Common myeloid progenitor, CD34-positive (primary cell): Measurements from ENCODE around the gene WDR64.

Source experiments
- CTCF ChIA-PET: fragments of 350-600 bp; sonication (Branson Sonifier 250); formaldehyde crosslinking; loops from one replicate; lab custom pipeline; 2021; ENCODE audit warnings: antibody characterized with exemption; lab: Charles Lee
- POLR2A ChIA-PET: fragments of 350-600 bp; sonication (Branson Sonifier 250); formaldehyde crosslinking; loops from one replicate; lab custom pipeline; 2021; ENCODE audit warnings: antibody characterized with exemption; lab: Charles Lee
- DNase-seq, 3 donors: peaks; one replicate each; pipeline versions ENCODE4 v3.0.0 to v3.0.0-alpha.2; 2013
- H3K27ac ChIP-seq, 2 experiments: 1 replicate in 1 of 2; 2 replicates in 1 of 2; pipeline ENCODE4 v1.7.0; 2013; ENCODE audit warnings: inconsistent platforms in 2 of 2, low read length in 2 of 2, mild to moderate bottlenecking in 2 of 2, low read depth in 1 of 2, moderate library complexity in 1 of 2; ENCODE audit not compliant: severe bottlenecking in 2 of 2, insufficient read depth in 1 of 2, poor library complexity in 1 of 2
- H3K27me3 ChIP-seq, 5 experiments: replicated peaks in 2 of 5; 1 replicate in 3 of 5; 2 replicates in 2 of 5; pipeline versions ENCODE4 v1.6.1 to v1.7.0; 2013; ENCODE audit warnings: low read length in 4 of 5, mild to moderate bottlenecking in 2 of 5, moderate library complexity in 2 of 5, inconsistent platforms in 1 of 5; ENCODE audit not compliant: insufficient read depth in 5 of 5, control insufficient read depth in 4 of 5
- H3K36me3 ChIP-seq, 4 experiments: 1 replicate in 2 of 4; 2 replicates in 2 of 4; pipeline versions ENCODE4 v1.6.1 to v1.7.0; 2013; ENCODE audit warnings: low read length in 3 of 4, control low read depth in 1 of 4, mild to moderate bottlenecking in 1 of 4; ENCODE audit not compliant: control insufficient read depth in 4 of 4, insufficient read depth in 4 of 4
- H3K4me1 ChIP-seq, 4 experiments: 1 replicate in 3 of 4; 2 replicates in 1 of 4; pipeline versions ENCODE4 v1.6.1 to v1.7.1; 2013; ENCODE audit warnings: low read length in 3 of 4, mild to moderate bottlenecking in 3 of 4, control low read depth in 1 of 4, inconsistent platforms in 1 of 4, moderate library complexity in 1 of 4; ENCODE audit not compliant: control insufficient read depth in 4 of 4, insufficient read depth in 4 of 4; ENCODE audit errors: control extremely low read depth in 1 of 4
- H3K4me3 ChIP-seq, 7 experiments: 1 replicate in 4 of 7; 2 replicates in 3 of 7; pipeline versions ENCODE4 v1.5.1 to v1.7.0; 2013; ENCODE audit warnings: mild to moderate bottlenecking in 7 of 7, low read length in 6 of 7, moderate library complexity in 6 of 7, inconsistent platforms in 2 of 7, low read depth in 2 of 7, control low read depth in 1 of 7; ENCODE audit not compliant: insufficient read depth in 4 of 7, control insufficient read depth in 1 of 7; ENCODE audit errors: extremely low read depth in 1 of 7
- H3K9me3 ChIP-seq, 5 experiments: 1 replicate in 4 of 5; 2 replicates in 1 of 5; pipeline versions ENCODE4 v1.6.1 to v1.7.1; 2013; ENCODE audit warnings: low read length in 4 of 5, mild to moderate bottlenecking in 2 of 5, inconsistent platforms in 1 of 5, low read depth in 1 of 5, moderate library complexity in 1 of 5; ENCODE audit not compliant: control insufficient read depth in 4 of 5, insufficient read depth in 2 of 5; ENCODE audit errors: control extremely low read depth in 1 of 5
- WGBS: methylation state at CpG from one replicate; pipeline ENCODE4 v1.1.5; 2013; ENCODE audit not compliant: insufficient coverage; 5-methylcytosine and 5-hydroxymethylcytosine counted together

Gene WDR64

DNA sequence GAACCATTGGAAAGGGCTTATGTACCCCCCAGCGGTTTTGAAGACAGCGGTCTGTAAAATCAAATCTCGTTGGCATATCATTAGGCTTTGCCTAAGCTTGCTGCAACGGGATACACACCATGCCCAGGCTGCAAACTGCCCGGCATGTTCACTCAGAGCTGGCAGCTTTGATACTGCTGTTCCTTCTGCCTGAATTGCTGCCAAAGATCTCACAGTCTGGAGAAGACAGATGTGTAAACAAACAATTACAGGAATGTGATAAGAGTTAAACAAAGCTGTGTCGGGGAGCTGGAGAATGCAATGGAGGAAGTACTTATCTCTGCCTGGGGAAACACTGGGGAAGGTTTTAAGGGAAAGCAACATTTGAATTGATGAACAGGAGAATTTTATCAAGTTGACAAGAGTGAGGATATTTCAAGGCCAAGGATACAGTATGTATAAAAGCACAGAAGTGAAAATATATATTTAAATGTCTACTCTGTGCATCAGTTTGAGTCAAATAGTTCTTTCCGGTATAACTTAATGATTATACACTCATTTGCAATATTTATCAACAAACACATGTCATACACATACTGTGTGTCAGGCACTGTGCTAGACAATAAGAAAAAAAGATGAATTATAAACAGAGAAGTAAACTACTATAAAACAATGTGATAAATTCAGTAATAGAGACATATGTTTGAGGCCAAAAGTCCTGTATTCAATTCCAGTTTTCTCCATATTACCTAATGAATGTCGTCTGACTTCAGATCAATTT is 41.8 kb upstream of the WDR64 start:
- no peaks in the 10 kb centered on the region for H3K9me3 ChIP-seq
- POLR2A ChIA-PET: no interaction called here
- H3K4me1 ChIP-seq: no peaks in the 10 kb centered on the region
- H3K27ac ChIP-seq: no peak overlapping the region
- no peak for DNase-seq
- CTCF ChIA-PET: interaction anchor here (0.7 to 10.7 kb wide), 22 partner anchors 8 to 387 kb away, joined by 3 to 80 read pairs (median 4); partner anchors contain the start of genes FH and KMO
- no peaks in the 10 kb centered on the region for H3K36me3 ChIP-seq
- WGBS: 92% methylated on average over 7 of the region's 8 CpGs
- no peak overlapping the region for H3K4me3 ChIP-seq
- no peaks in the 10 kb centered on the region for H3K27me3 ChIP-seq

DNA sequence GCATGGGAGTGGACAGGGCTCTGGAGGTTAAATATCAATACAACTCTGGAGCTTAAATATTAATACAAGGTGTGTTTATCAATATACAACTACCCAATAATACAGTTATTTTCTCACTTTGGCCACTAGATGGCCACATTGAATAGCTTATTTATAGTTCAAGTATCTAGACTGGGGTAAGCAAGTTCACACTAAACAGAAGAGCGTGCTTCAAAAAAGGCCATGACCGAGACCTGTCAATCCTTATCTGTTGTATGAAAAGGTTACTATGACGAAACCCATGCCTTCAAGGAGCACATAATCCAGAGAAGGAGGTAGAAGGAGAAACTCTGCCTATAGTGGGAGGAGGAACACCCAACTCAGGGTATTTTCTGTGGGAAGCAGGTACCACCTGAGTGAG is 41.0 kb upstream of the WDR64 start:
- Histone ChIP-seq H3K4me1 (no peaks in the 10 kb centered on the region), H3K9me3 (no peaks in the 10 kb centered on the region), H3K27me3 (no peaks in the 10 kb centered on the region), H3K4me3 (no peak overlapping the region), H3K36me3 (no peaks in the 10 kb centered on the region), H3K27ac (no peak overlapping the region)
- CTCF ChIA-PET: interaction anchor here (0.7 to 10.7 kb wide), 22 partner anchors 9 to 386 kb away, joined by 3 to 80 read pairs (median 4); partner anchors contain the start of genes FH and KMO
- 83% methylated on average over 2 of the region's 3 CpGs for WGBS
- DNase-seq: peak; percentile 62 to 74 (median 73)
- POLR2A ChIA-PET: interaction anchor here (0.6 kb wide), 1 partner anchor 94 kb away, joined by 7 read pairs; no protein-coding TSS in a partner anchor

DNA sequence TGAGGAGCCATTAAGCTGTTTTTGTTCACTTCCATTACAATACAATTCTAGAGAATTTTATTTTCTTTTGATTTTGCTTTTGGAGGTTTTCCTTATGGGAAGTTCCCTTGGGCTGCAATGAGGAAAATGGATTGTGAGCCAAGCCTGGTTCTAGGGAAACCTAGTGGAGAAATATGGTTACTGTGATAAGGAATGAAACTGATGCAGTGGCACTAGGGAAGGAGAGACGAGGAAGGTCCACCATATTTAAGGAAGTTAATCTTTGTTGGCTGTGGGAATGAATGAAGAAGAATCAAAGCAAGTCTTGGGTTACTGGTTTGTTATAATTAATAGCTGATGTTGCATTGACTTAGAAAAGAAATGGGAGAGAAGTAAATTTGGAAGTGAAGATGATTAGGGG is 40.3 kb upstream of the WDR64 start:
- ChIA-PET POLR2A (interaction anchor here (0.6 to 0.7 kb wide), 2 partner anchors 93 to 227 kb away, joined by 3 to 7 read pairs; no protein-coding TSS in a partner anchor), CTCF (interaction anchor here (0.7 to 10.7 kb wide), 13 partner anchors 10 to 387 kb away, joined by 3 to 80 read pairs (median 5); partner anchors contain the start of genes FH and MAP1LC3C)
- H3K4me3 ChIP-seq: no peak overlapping the region
- H3K27me3 ChIP-seq: no peaks in the 10 kb centered on the region
- WGBS: 100% methylated on average over 1 of the region's 1 CpG
- no peak overlapping the region for H3K27ac ChIP-seq
- no peak for DNase-seq
- H3K36me3 ChIP-seq: no peaks in the 10 kb centered on the region
- no peaks in the 10 kb centered on the region for H3K4me1 ChIP-seq
- no peaks in the 10 kb centered on the region for H3K9me3 ChIP-seq

DNA sequence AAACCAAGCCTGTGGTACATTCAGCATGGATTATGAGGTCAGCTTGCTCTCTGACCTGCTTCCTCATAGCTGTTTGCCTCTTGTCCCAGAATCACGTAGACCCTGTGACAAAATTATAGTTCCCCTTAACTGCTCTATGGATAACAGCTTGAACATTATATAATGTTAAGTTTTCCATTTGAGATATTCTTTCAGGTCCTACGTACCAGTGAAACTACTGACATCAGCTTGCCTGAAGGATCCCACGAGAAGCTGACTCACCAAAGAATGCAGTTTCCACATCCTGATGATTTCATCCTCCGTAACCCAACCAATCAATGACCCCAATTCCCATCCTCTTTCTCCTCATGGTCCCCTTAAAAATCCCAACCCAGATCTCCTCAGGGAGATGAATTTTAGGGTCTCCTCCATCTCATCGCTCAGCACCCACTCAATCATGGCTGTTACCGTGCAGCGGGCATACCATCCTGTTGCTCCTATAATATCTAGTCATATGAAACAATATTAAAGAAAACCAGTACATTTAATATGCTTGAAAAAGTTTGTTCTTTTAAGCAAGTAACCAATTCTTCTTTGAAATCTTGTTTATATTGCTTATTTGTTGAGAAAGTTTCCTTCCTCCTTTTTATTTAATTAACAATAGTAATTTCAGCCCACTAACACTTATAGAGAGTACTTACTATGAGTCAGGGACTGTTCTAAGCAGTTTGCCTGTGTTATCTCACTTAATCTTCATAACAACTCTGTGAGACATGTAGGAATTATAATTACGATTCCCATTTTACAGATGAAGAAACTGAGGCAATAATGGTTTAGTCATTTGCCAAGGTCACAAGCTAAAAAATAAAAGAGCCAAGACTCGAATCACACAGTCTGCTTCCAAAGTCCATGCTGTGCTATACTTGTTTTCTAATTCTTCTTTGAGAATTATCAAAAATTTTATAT is 39.3 kb upstream of the WDR64 start:
- Histone ChIP-seq H3K4me1 (no peaks in the 10 kb centered on the region), H3K36me3 (no peaks in the 10 kb centered on the region), H3K4me3 (no peak overlapping the region), H3K27ac (no peak overlapping the region), H3K9me3 (no peaks in the 10 kb centered on the region), H3K27me3 (no peaks in the 10 kb centered on the region)
- POLR2A ChIA-PET: no interaction called here
- WGBS: 86% methylated on average over 5 of the region's 9 CpGs
- peak in 1 of 3 donors; percentile 5 for DNase-seq
- CTCF ChIA-PET: interaction anchor here (0.6 to 10.7 kb wide), 6 partner anchors 10 to 1058 kb away, joined by 3 to 80 read pairs (median 6); partner anchors contain the start of gene MAP1LC3C

DNA sequence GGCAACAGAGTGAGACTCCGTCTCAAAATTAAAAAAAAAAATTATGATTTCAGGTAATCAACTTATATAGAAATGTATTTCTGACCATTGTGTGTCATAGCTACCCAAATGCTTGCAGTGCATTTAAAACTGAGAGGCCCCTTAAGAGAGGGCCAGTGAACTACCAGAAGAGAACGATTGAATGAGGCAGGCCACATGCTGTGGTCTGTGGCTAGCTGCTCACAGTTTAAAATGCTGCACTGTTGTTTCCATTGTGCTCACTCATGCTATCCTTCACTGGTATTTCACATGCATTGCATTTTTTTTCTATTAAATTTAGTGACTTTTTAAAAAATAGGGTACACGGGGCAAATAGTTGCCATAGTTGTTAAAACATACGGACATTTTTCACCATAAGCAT is 37.9 kb upstream of the WDR64 start:
- Histone ChIP-seq H3K4me3 (no peak overlapping the region), H3K27ac (no peak overlapping the region), H3K4me1 (no peaks in the 10 kb centered on the region), H3K27me3 (no peaks in the 10 kb centered on the region), H3K9me3 (no peaks in the 10 kb centered on the region), H3K36me3 (no peaks in the 10 kb centered on the region)
- POLR2A ChIA-PET: no interaction called here
- DNase-seq: no peak
- WGBS: 100% methylated on average over 1 of the region's 4 CpGs
- CTCF ChIA-PET: interaction anchor here (10.7 kb wide), 1 partner anchor 9 kb away, joined by 80 read pairs; no protein-coding TSS in a partner anchor

DNA sequence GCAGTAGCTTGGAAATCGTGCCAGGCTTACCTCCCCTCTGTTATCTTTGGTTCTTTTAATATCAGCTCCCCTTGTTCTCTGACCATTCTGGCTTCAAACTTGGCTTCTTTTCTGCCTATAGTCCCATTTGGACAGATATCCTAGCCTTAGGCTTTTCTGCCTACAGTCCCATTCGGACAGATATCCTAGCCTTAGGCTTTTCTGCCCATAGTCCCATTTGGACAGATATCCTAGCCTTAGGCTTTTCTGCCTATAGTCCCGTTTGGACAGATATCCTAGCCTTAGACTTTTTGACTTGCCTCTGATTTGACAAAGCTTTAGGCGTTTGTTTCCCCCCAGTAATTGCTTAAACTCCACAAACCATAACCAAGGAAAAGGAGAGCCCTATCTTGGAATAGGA is 37.5 kb upstream of the WDR64 start:
- CTCF ChIA-PET: interaction anchor here (10.7 kb wide), 1 partner anchor 9 kb away, joined by 80 read pairs; no protein-coding TSS in a partner anchor
- DNase-seq: no peak
- 70% methylated on average over 4 of the region's 4 CpGs for WGBS
- POLR2A ChIA-PET: no interaction called here
- H3K4me1 ChIP-seq: no peaks in the 10 kb centered on the region
- no peaks in the 10 kb centered on the region for H3K27me3 ChIP-seq
- H3K4me3 ChIP-seq: no peak overlapping the region
- H3K27ac ChIP-seq: no peak overlapping the region
- no peaks in the 10 kb centered on the region for H3K9me3 ChIP-seq
- H3K36me3 ChIP-seq: peaks cover 0 to 1% (median 0%) of the 10 kb centered on the region in 4 experiments
